Measurements from ENCODE around the gene SLC35D2. TPM values are rescaled to one million over a fixed set of nuclear protein-coding genes. Genes with fewer than 3 reads are reported as not detected.

The SLC35D2 gene
- polyA plus RNA-seq, 1 donor from 2014 or later: 0.07 TPM

DNA sequence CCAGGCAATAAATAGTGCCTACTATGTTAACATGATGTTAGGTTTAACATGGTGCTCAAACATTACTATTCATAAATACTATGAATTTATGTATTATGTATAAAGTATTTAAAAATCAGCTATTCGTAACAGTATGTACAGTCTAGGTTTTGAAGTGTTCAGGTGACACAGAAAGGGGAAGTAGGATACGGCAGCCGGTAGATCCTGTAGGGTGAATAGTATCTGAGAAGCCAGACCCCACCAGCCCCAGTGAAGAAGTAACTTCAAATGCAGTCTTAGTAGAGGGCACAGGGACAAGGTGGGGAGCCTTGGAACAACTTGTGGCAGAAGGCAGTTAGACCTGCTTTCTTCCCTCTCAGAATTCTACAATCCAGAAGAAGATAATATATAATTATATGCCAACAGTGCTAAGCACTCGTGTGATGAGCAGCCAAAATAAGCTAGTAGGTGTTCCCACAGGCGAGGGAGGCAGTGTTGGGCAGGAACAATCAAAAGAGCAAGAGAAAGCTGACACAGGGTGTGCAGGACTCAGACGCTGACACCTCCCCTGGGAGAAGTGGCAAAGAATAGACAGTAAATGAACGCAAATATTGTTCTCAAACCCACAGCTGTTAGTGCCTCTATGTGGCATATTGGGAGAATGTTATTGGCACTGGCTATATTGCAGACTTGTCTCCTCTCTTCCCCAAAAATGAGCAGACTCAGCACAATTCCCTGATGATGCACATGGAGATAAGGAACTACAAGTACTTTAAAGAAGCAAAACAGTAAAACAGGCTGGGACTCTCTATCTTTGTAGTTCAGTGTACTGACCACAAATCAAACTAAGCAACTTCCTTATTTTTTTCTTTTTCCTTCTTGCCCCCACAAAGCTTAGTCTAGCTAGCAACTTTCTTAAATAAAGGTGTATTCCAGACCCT is 30.1 kb upstream of the SLC35D2 start:
- Histone ChIP-seq H3K4me3 (ENCODE audit: low read length) (no peak overlapping the region), H3K9me3 (ENCODE audit: low read length) (no peaks in the 10 kb centered on the region), H3K9me2 (ENCODE audit: insufficient read depth, low read length) (no peaks in the 10 kb centered on the region), H3K4me2 (ENCODE audit: low read length) (no peak overlapping the region), H3K79me2 (replicated peaks; ENCODE audit: insufficient read depth, low read length) (peaks cover 23% of the 10 kb centered on the region), H3K9ac (ENCODE audit: low read length) (no peak overlapping the region), H3K27me3 (ENCODE audit: insufficient read depth, low read depth, low read length) (no peaks in the 10 kb centered on the region), H3K36me3 (ENCODE audit: insufficient read depth, low read length) (no peaks in the 10 kb centered on the region), H3K27ac (ENCODE audit: low read length) (no peak overlapping the region), H4K20me1 (ENCODE audit: insufficient read depth) (no peaks in the 10 kb centered on the region), H2AFZ (ENCODE audit: low read depth, low read length) (no peak overlapping the region), H3F3A (ENCODE audit: insufficient read depth, low read length, poor library complexity, severe bottlenecking) (no peaks in the 10 kb centered on the region)
- TF ChIP-seq POLR2AphosphoS5 (IDR thresholded peaks at IDR 0.05) (no peak), EP300 (conservative IDR thresholded peaks at IDR 0.05; ENCODE audit: poor library complexity, severe bottlenecking) (no peak), SMC3 (conservative IDR thresholded peaks at IDR 0.05; ENCODE audit: poor library complexity) (no peak), RAD21 (conservative IDR thresholded peaks at IDR 0.05) (no peak)
- TF ChIP-seq, protein P1, sequence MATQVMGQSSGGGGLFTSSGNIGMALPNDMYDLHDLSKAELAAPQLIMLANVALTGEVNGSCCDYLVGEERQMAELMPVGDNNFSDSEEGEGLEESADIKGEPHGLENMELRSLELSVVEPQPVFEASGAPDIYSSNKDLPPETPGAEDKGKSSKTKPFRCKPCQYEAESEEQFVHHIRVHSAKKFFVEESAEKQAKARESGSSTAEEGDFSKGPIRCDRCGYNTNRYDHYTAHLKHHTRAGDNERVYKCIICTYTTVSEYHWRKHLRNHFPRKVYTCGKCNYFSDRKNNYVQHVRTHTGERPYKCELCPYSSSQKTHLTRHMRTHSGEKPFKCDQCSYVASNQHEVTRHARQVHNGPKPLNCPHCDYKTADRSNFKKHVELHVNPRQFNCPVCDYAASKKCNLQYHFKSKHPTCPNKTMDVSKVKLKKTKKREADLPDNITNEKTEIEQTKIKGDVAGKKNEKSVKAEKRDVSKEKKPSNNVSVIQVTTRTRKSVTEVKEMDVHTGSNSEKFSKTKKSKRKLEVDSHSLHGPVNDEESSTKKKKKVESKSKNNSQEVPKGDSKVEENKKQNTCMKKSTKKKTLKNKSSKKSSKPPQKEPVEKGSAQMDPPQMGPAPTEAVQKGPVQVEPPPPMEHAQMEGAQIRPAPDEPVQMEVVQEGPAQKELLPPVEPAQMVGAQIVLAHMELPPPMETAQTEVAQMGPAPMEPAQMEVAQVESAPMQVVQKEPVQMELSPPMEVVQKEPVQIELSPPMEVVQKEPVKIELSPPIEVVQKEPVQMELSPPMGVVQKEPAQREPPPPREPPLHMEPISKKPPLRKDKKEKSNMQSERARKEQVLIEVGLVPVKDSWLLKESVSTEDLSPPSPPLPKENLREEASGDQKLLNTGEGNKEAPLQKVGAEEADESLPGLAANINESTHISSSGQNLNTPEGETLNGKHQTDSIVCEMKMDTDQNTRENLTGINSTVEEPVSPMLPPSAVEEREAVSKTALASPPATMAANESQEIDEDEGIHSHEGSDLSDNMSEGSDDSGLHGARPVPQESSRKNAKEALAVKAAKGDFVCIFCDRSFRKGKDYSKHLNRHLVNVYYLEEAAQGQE (IDR thresholded peaks at IDR 0.05; ENCODE audit: borderline replicate concordance): no peak

DNA sequence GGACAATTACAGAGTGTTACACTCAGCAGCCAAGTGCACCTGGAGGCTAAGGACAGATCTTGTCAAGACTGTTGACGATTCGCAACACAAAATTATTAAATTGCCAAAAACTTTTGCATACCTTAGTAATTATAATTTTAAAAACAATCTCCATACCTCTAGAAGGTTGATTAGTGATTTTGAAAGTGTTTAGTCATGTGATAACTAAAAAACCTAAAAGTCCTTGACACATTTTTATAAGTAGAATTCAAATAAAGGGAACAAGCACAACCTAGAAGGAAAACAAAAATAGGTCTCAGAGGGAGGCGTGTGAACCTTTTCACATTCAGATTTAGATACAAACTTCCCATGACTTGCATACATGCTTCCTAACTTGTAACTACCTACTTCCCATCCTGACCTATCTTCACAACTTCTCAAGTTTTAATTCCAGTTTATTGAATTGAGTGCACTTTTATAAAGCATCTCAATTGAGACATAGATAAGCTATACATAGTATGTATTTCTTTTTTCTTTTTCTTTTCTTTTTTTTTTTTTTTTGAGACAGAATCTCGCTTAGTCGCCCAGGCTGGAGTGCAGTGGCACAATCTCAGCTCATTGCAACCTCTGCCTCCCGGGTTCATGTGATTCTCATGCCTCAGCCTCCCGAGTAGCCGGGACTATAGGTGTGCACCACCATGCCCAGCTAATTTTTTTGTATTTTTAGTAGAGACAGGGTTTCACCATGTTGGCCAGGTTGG is 28.8 kb upstream of the SLC35D2 start:
- Histone ChIP-seq H3K27me3 (ENCODE audit: insufficient read depth, low read depth, low read length) (no peaks in the 10 kb centered on the region), H3K4me3 (ENCODE audit: low read length) (no peak overlapping the region), H3K9ac (ENCODE audit: low read length) (no peak overlapping the region), H3F3A (ENCODE audit: insufficient read depth, low read length, poor library complexity, severe bottlenecking) (no peaks in the 10 kb centered on the region), H3K79me2 (replicated peaks; ENCODE audit: insufficient read depth, low read length) (peaks cover 23% of the 10 kb centered on the region), H3K27ac (ENCODE audit: low read length) (no peak overlapping the region), H3K9me3 (ENCODE audit: low read length) (no peaks in the 10 kb centered on the region), H4K20me1 (ENCODE audit: insufficient read depth) (no peaks in the 10 kb centered on the region), H3K4me2 (ENCODE audit: low read length) (no peak overlapping the region), H2AFZ (ENCODE audit: low read depth, low read length) (no peak overlapping the region), H3K36me3 (ENCODE audit: insufficient read depth, low read length) (no peaks in the 10 kb centered on the region), H3K9me2 (ENCODE audit: insufficient read depth, low read length) (no peaks in the 10 kb centered on the region)
- no peak for TF ChIP-seq MXI1 (conservative IDR thresholded peaks at IDR 0.05; ENCODE audit: poor library complexity, severe bottlenecking)
- TF ChIP-seq TAF1 (IDR thresholded peaks at IDR 0.05; ENCODE audit: low read depth): no peak
- TF ChIP-seq EP300 (conservative IDR thresholded peaks at IDR 0.05; ENCODE audit: poor library complexity, severe bottlenecking): no peak
- TF ChIP-seq SMC3 (conservative IDR thresholded peaks at IDR 0.05; ENCODE audit: poor library complexity): no peak
- no peak for TF ChIP-seq EZH2 (IDR thresholded peaks at IDR 0.05; ENCODE audit: borderline replicate concordance, insufficient read depth, low read length, poor library complexity, severe bottlenecking)
- TF ChIP-seq POLR2AphosphoS5 (IDR thresholded peaks at IDR 0.05): no peak
- TF ChIP-seq, protein P2, sequence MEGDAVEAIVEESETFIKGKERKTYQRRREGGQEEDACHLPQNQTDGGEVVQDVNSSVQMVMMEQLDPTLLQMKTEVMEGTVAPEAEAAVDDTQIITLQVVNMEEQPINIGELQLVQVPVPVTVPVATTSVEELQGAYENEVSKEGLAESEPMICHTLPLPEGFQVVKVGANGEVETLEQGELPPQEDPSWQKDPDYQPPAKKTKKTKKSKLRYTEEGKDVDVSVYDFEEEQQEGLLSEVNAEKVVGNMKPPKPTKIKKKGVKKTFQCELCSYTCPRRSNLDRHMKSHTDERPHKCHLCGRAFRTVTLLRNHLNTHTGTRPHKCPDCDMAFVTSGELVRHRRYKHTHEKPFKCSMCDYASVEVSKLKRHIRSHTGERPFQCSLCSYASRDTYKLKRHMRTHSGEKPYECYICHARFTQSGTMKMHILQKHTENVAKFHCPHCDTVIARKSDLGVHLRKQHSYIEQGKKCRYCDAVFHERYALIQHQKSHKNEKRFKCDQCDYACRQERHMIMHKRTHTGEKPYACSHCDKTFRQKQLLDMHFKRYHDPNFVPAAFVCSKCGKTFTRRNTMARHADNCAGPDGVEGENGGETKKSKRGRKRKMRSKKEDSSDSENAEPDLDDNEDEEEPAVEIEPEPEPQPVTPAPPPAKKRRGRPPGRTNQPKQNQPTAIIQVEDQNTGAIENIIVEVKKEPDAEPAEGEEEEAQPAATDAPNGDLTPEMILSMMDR (IDR thresholded peaks at IDR 0.05; ENCODE audit: poor library complexity, severe bottlenecking): no peak
- TF ChIP-seq, protein P1 (IDR thresholded peaks at IDR 0.05; ENCODE audit: borderline replicate concordance): no peak
- TF ChIP-seq RAD21 (conservative IDR thresholded peaks at IDR 0.05): no peak
